HG02870 (cell line): ENCODE measurements around the gene SETD7.
A peak's percentile ranks its signal among the peaks of the same experiment; 100 is the strongest.

Experiments used
- ATAC-seq: cut with Tn5 transposase; IDR thresholded peaks from one replicate; pipeline ENCODE4 v1.9.1; 2021; ENCODE audit warnings: mild to moderate bottlenecking, moderate library complexity; ENCODE audit not compliant: unreplicated experiment

SETD7 gene

DNA sequence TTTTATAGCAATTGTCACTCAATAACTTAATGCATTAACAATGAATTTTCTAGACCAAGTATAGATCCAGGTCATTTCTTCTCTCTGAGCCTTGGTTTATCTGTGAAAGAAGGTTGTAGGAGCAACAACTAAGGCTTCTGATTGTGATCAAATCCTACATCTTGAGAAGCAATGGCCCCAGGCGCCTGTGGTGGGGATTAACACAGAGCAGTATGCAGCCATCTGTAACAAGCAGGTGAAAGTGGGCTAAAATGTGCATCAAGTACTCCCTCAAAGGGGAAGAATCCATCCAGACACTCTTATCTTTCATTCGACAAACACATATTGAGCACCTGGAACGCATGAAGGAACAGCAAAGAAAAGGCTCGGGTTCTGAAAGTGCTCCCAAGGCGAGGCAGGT lies 19.1 kb upstream of the SETD7 start:
- no peak for ATAC-seq

DNA sequence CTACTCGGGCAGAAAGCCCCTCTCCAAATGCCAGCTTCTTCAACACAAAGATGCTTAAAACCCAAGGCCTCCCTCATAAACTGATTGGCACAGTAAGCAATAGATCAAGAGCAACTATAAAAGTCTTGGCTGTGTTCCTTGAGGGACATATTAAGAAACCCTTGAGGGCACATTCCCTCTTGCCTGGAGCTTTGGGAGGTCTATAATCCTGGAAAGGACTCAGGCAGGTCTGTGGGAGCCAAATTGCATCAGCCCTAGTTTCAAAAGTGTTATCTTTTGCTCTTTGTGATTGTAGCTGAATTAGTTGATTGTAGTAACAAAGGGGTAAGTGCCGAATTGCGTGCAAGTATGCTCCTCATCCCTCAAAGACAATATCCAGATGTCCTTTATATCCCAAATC lies 18.6 kb upstream of the SETD7 start:
- ATAC-seq, result no peak

DNA sequence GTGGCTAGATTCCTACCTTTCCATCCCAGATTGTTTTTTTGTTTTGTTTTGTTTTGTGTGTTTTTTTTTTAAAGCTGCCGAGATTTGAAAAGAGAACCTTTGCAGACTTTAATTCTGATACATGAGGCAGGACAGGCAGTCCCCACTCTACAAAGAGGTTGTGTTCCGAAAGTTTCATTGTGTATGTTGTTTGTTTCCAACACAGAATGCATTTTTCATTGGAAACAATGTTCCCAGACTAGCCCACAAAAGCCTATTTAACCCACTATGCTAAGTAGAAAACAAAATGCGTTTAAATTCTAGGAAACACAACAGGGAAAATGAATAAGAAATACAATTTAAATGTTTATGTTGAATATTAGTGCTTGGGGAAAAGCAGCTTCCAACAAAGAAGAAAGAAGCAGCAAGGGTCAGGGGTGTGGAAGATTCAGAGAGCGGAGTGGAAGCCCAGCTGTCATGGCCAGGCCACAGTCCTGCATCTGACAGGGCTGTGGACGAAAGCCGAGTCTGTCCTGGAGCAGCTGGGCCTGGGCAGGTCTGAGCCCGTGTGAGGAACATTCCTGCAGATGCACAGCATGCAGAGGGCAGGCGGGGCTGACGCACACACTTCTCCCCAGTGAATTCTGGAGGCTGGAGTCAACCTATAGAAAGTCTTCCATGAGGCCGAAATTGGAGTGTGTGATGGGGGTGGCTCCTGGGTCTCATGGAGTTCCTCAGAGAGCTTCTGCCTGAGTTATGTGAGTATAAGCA lies 12.4 kb upstream of the SETD7 start:
- ATAC-seq, result no peak

DNA sequence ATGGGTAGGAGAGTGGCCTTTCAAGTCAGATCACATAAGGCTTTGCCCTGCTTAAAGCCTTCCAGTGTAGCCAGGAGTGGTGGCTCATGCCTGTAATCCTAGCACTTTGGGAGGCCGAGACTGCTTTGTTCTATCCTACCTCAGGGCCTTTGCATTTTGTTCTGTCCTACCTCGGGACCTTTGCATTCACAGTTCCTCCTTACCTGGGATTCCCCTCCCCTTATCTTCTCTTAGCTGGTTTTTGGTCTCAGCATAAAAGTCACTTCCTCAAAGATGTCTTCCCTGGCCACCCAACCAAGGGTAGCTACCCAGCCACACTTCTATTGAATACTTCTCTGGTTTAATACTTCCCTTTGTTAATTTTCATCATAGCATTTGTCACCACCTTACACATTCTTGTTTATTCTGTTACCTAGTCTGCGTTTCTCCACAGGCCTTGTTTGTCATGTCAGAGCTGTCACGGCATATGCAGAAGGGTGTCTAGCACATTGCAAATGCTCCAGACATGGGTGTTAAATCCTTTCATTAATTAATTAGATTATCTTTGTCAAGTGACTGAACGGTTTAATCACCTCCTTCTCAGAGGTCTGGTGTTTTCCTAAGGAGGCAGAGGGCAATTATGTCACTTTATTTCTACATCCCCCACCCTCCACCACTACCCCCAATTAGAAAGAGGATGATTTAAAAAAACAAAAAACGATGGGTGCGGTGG lies 11.3 kb upstream of the SETD7 start:
- no peak for ATAC-seq

DNA sequence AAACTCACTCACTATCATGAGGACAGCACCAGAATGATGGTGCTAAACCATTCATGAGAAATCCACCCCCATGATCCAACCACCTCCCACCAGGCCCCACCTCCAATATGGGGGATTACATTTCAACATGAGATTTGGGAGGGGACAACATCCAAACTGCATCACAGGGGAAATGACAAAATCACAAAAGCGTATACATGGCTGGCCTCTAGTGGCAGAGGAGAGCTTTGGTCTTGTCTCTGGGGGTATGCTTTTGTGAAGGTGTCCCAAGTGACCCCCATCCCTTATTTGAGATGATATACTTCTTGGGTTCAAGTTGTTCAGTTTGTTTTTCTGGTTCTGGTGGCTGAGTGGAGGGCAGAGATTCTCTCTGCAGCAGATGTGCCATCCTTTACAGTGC lies 8.5 kb upstream of the SETD7 start:
- no peak for ATAC-seq

DNA sequence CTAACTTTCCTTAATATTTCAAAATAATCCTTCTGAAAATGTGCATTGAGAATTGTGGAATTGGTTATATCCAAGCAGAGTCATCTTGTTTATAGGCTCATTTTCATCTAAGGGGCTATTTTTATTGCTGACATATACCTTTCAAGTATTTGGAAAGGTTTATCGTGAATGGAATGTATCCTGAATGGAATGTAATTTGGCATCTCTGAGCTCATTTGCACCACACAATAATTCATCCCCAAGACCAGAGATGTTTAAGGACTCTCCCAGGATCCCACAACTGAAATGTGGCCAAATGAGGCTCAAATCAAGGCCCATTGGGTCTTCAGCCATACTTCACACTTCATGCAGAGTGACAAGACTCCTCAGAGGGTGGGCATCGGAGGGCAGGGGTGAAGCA lies 7.5 kb upstream of the SETD7 start:
- no peak for ATAC-seq

DNA sequence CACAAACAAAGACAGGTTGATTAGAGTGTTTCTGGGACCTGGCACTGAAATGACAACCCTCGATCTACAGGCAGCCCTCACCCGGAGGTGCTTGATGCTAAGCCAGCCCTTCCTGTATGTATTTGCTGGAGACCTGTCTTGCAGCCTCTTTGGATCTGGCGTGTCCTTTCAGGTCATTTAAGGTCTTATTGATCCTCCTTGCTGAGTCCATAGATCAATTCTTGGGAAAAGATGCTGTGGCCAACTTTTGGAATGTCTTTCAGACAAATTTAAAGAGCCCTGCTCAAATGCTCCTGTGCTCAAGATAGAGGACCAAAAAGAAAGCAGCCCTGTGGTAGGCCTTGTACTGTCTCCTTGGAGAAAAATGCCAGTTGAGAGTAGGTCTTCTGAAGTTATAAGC lies 6.8 kb upstream of the SETD7 start:
- ATAC-seq, result no peak

DNA sequence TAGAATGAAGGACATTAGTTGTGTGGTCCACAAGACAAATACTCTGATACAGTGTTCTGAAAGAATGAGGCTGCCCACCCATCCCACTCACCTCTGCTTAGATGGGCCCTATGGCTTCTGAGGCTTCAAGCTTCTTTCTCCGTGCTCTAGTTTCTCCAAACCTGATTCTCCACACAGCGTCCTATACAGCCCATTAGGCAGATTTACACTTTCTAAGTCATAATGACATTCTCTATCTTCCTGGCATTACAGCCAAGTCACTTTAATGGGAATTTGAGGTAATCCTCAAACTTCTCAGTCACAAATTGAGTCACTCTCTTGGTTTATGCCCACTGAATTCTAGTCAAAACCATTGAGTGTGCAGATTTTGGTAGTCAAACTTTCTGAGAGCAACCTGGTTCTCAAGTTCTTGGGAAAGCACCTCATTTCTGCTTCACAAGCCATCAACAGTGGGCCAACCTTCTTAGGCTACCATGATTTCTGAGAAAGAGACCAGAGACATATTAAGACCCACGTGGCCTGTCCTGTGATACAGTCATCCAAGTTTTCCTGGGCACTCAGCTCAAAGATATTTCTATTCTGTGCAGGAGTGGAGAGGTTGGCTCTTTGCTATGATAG lies 6.2 kb upstream of the SETD7 start:
- ATAC-seq, result no peak

DNA sequence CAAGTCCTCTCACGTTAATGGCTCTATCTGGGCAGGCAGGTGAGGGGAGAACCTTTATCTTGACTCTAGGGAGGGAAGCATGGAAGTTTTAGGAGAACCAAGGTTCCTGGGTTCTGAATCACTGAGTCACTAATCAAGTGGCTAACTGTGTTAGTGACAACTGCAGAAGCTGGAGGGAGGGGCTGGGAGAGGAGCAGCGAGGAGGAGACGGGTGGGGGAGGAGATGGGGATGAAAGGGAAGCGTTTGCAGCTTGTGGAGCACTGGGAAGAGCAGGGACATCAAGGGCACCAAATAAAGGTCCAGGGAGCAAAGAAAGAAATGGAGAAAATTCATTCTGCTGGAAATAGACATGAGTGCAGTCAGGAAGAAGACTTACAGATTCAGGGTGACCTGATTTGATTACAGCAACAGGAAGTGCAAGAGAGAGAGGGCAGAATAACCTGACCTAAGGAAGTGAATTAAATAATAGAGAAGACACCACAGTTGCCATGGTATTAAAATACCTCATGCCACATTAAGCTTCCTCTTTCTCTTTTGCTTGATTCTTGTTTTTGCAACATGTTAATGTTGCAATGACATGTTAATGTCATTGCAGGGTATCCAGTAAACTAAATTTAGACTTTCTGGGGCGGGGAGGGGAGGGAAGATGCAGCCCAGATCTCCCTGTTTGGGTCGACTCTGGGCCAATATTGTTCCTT lies 4.5 kb upstream of the SETD7 start:
- no peak for ATAC-seq

DNA sequence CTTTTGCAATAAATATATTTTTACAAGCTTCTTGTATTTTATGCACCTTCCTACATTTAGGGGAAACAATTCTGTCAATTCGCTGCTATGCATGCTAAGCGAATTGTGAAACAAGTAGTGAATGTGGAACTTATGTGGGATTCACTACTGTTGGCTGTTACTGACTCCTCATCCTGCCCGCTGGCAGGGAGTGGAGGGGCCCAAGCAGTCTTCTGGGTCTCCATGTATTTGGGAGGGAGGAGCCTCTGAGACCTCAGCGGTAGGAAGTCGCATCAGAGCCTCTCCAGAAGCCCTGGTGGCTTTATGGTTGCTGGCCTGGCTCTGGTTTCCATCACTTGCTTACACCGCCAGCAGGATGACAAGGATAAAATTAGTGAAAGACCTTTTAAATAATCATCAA lies 3.7 kb upstream of the SETD7 start:
- ATAC-seq, result no peak

DNA sequence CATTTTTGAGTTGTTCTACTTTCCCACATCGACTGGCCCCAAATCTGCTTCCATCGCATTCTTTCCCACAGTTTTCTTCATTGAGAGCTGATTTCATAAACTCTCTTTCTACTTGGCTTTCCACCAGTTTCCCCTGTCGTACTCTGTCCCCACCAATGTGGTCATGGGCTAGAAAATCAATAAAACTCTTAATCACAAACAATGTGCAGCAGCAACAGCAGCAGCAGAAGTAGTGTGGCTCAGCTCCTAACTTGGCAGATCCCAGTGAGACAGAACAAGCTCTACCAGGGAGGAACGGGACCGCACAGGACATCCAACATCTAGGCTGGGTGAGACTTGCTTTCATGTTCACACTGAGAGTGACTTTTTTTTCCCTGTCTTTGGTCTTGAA lies 3.1 kb upstream of the SETD7 start:
- no peak for ATAC-seq

DNA sequence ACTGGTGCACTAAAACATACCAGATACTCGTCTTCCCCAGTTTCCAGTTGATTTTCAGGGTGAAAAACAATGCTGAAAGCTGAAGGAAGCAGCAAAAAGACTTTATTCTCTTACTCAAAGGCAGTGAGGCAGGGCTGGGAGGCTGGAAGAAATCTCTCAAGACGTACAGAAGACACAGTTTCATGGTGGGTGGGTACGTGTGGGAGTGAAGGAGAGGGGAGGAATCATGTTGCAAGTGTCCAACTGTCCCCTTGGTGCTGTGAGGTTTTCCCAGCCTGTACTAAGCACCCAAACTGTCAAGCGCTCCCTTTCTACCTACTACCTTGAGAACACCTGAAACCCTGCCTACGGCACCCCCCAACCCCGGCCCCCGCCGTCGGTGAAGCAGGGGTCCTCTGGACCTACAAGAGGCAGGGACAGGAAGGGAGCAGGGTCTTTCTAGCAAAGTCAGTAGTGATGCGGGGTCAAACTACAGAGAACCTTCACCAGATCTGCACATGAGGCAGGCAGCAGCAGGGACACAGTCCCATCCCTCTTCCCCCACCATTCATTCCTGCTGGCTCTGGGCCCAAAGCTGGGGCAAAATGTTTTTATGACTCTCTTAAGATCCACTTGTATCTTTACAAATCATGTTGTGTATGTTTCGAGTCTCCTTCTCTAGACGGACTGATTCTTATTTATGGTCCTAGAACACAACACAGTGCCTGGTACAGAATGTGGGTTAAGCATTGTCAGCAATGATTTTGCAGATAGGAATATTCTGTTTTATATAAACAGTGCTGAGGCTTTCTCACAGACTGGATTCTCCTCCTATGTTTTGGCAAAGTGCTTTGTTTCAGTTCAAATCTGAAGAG lies 2.4 kb upstream of the SETD7 start:
- no peak for ATAC-seq

DNA sequence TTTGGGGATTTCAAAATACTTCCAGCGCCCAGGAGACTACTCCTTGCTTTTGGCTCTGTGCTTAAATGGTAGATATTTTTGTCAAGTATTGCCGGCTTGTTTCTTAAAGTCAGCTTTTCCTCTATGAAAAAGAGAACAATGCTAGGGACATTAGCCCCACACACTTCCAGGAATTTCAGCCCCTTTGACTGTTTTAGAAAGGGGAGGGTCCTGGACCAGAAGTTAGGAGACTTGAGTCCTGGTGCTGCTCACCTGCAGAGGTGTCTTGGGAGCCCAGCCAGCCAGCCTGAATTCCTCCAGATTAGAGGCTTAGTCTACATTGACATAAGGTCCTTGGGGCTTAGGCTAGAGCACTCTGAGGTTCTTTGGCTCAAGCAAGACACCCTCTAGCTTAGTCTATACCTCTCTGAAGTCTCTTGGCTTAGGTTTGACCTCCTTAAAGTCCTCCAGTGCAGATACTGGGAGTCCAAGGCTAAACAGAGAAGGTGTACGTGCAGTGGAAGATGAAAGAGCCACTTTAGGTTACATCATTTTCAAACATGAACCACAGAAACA lies 1.6 kb upstream of the SETD7 start:
- no peak for ATAC-seq

DNA sequence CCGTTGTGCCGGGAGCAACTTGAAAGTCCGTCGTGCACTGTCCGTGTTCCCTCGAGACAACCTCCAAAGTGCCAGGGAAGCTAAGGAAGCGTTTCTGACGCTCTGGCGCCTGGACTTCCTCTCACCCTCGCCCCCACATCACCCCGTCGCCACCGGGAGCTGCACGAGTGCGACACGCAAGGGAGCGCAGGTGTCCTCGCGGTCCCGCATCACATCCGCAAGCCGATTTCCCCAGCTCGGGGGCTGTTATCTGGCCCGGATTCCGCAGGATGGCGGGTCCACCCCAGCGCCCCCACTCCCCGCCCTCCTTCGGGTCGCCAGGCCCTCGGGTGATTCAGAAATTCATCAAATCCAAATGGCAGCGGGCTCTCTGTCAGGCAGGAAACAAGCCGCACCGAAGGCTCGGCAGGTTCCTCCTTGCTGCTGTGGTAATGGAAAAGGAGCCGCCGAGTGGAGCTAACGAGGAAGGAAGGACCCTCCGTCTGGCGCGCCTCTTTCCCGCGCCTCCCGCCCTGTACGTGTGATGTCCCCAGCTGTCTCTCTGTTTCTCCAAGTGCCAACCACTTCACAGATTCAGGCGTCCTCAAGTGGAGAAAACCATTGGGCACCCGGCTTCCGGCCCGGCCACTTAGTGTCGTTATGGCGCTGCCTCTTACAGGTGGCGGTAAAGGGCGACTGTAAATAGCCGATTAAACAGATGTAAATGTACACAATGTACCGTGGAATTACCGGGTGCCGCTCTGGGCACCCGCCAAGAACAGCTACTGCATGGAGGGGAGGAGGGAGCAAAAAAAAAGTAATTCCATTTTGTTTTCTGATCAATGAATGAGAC lies 921 bp upstream of the SETD7 start:
- ATAC-seq, result peak; percentile 14

DNA sequence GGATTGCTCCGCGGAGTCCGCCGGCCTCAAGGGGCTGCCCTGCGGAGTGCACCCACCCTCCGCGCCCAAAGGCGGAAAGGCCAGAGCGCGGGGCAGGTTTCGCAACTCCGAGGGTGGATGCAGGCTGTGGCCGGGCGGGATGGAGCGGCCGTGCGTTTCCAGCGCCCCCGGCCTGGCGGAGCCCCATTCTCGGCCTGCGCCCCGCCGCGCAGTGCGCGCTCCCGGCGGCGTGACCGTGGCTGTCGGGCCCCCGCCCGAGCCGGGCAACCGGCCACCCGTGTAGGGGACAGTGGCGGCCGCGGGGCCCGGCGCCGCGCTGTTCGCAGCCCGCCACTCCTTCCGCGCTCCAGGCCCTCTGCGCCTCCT lies 331 bp downstream of the SETD7 start:
- peak; percentile 20 for ATAC-seq

DNA sequence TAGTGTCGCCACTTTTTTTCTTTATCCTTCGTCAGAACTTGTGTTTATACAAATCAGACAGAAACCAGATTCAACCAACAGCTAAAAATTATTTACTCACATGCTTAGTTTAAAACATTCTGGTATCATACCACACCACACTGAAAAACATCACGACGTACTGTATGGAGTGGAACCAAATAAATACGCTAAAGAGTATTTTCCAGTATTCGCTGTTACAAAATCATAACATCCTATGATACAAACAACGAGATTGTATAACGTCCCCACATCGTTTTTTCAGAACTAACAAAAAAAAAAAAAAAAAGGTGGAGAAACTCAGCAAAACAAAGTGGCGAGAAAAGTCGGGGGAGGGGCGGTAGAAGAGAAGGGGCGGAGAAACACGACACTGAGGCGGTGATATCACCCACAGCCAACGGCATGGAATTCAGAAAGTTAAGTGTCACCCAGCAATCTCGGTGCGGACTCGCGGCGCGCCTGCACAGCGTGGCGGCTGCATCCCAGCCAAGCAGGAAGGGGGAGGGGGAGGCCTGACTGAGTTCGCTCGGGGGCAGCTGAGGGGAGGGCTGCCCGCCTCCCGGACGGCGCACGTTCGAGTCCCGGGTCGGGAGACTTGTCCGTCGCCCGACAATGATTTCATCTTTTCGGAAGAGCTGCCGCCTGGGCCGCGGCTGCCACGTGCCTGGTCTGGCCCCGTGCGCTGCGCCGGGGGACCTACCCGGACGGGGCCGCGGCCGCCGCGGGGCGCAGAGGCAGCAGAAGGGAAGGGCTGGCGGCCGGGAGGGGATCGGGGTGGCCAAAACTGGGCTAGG lies 920 bp downstream of the SETD7 start:
- peak; percentile 35 for ATAC-seq

DNA sequence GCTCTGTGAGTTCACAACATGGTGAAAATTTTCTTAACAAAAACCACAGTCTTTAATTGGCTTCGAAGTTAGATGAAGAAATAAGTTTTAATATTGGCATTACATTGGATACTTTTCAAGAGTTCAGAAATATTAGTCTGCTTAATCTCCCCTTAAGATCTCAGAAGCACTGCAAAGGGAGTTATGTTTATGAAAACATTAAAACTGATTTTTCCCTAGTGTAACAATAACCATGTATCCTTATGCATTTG lies 1.5 kb downstream of the SETD7 start:
- no peak for ATAC-seq

DNA sequence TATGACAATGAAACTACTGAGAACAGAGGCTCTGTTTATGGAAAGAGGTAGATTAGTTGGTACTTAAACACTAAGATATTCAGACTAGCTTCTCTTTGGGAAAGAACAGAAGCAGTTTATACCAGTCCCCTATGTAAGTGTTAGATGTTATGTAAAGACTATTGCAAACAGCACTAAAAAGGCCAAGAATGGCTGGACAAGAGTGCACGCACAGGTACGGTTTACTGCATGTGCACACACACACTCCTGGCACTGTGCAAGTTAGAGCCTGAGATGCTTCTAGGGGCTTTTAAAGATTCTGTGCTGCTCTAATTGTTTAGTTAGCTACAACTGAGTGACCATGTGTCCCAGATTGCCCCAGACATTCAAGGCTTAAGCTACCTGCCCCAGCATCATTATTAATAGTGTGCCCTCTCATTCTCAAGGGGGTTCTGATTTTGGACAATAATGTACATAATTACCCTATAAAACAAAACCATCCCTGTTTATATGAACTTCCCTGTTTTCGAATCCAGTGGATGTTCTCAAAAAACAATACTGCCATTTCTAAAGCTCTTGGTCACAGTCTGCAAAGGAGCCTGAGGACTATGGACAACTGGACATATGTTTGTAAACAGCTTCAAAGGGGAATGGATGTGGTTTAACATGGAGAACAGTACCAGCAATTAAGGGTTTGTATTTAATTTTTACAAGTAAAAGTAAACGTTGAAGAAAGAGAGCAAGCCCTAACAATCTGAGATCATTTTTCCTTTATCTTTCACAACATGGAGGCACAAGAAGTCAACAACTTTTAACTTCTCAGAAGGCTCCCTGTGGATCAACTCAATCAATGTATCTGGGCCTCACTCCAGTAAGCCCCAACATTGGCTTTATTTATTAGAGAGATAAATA lies 2.0 kb downstream of the SETD7 start:
- no peak for ATAC-seq
